SK-N-MC (cell line): ENCODE measurements around the gene MMP15.

Source experiments
- DNase-seq: peaks from one replicate; pipeline ENCODE4 v3.0.0-alpha.2; 2011; ENCODE audit warnings: low read depth, low spot score
- H3K27ac ChIP-seq: fragments of 200-600 bp; sonication (generic); 2 replicates; pipeline ENCODE4 v1.5.1; 2016; ENCODE audit warnings: mixed run types
- H3K36me3 ChIP-seq: fragments of 200-600 bp; sonication (generic); 2 replicates; pipeline ENCODE4 v1.6.1; 2017; ENCODE audit warnings: antibody characterized with exemption, low read length, mixed read lengths; ENCODE audit not compliant: insufficient read depth
- H3K4me3 ChIP-seq: fragments of 200-600 bp; sonication (generic); 2 replicates; pipeline ENCODE4 v1.5.1; 2016
- H3K9ac ChIP-seq: fragments of 200-600 bp; sonication (generic); 2 replicates; pipeline ENCODE4 v1.8.0; 2017; ENCODE audit warnings: mixed run types, mixed read lengths; ENCODE audit not compliant: insufficient read length
- H3K9me3 ChIP-seq: fragments of 200-600 bp; sonication (generic); 2 replicates; pipeline ENCODE4 v1.6.1; 2017; ENCODE audit warnings: low read depth, mild to moderate bottlenecking, antibody characterized with exemption, low read length, moderate library complexity, mixed read lengths
- EZH2 ChIP-seq: fragments of 200-600 bp; sonication (generic); IDR thresholded peaks from one replicate; pipeline ENCODE4 v1.6.1; 2017; ENCODE audit warnings: antibody characterized with exemption
- FOXP2 ChIP-seq: optimal IDR thresholded peaks from 2 replicates; pipeline ENCODE3; 2011; ENCODE audit warnings: mild to moderate bottlenecking, moderate library complexity; ENCODE audit not compliant: insufficient read depth; ENCODE audit errors: extremely low read length, control extremely low read depth
- POLR2AphosphoS5 ChIP-seq: IDR thresholded peaks from 2 replicates; pipeline ENCODE4 v1.6.1; 2012; ENCODE audit warnings: mild to moderate bottlenecking, low read depth, low read length, borderline replicate concordance

MMP15 gene

DNA sequence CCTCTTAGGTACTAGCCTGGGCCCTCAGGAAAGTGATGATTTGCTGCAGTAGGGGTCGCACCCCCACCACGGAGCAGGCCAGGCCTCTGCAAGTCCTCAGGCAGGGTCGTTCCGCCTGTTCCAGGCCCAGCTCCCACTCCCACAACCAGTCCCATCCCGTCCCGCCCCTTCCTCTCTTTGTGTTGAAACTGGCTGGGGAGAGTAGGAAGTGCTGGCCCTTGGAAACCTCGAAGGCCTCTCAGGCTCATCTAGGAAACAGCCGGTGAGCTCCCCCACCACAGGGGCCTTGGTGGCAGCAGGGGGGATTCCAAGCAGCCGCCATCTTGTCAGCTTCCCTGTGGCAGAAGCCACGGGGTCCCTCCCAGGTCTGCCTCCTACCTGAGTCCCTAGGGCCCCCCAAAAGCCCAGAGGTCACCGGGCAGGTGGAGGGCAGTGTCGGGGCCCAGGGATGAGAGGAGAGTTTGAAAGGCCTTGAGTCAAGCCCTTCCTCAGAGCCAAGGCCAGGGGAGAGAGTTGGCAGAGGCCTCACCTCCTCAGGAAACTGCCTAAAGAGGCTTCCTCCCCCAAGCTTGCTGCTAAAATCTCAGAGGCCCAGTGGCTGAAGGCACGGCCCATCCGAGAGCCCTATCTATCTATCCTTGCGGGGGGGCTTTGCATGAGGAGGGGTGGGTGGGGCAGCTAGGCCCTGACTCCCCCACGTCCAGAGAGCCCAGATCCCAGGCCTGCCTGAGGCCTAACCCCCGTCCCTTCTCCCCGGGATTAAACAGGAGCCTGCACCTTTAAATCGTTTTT, 22.2 kb downstream of the MMP15 start:
- H3K4me3 ChIP-seq: no peak overlapping the region
- no peak for DNase-seq
- TF ChIP-seq FOXP2 (no peak), POLR2AphosphoS5 (no peak), EZH2 (no peak)
- no peak overlapping the region for H3K9ac ChIP-seq
- no peaks in the 10 kb centered on the region for H3K9me3 ChIP-seq
- no peak overlapping the region for H3K27ac ChIP-seq
- no peaks in the 10 kb centered on the region for H3K36me3 ChIP-seq

- no peak for DNase-seq
These were observed 23.1 kb downstream of the MMP15 start for GRCh38 chr16:58048494-58049231.

DNA sequence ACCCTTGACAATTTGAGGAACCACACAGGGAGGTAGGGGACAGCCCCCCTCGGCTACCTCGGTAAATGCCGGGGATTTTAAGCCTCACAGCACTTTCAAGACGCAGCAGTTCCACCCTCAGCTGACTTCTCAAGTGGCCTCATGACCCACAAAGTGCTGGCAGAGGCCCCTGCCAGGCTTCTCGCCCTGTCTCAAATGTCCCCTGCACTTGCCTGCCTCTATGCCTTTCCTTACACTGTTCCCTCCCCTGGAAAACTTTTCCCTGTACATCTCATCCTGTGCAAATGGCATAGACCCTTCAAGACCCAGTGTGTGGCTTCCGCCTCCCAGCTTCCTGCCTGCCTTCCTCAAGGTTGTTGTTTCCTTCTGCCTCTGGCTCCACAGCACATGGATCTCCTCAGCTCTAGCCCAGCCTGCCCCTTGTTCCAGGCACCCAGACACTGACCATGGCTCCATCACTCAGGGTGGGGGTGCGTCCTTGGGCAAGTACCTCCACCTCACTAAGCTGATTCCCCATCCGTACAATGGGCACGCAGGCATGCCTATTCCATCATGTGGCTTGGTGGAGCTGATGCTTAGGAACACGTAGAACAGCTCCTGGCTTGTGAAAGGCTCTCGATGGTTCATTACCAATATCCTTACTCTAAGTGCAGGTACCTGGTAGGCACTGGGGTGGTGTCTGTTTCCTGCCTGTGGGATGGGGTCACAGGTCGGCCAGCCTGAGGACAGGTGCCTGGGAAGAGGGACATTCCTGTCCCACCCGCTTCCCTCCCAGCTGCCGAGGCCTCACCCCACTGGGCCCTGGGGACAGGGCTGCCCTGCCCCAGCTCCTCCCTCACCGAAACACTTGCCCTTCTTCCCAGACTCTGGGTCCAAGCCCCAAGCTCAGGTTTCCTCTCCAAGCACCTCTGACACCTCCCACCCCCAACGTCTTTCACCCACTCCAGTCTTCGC, 24.0 kb downstream of the MMP15 start:
- H3K36me3 ChIP-seq: no peaks in the 10 kb centered on the region
- TF ChIP-seq POLR2AphosphoS5 (no peak), FOXP2 (no peak), EZH2 (no peak)
- DNase-seq: no peak

More at GRCh38 chr16:58048494-58049231, 23.1 kb downstream of the MMP15 start:
- Histone ChIP-seq H3K9me3 (no peaks in the 10 kb centered on the region), H3K9ac (no peak overlapping the region), H3K36me3 (no peaks in the 10 kb centered on the region), H3K27ac (no peak overlapping the region), H3K4me3 (no peak overlapping the region)
- no peak for TF ChIP-seq EZH2
- TF ChIP-seq POLR2AphosphoS5: no peak
- no peak for TF ChIP-seq FOXP2

GRCh38 chr16:58051296-58051695, 25.7 kb downstream of the MMP15 start:
- Histone ChIP-seq H3K9ac (no peak overlapping the region), H3K27ac (no peak overlapping the region), H3K4me3 (no peak overlapping the region), H3K9me3 (no peaks in the 10 kb centered on the region), H3K36me3 (no peaks in the 10 kb centered on the region)
- no peak for DNase-seq
- TF ChIP-seq EZH2: no peak
- no peak for TF ChIP-seq FOXP2
- no peak for TF ChIP-seq POLR2AphosphoS5

More for the DNA sequence above, 24.0 kb downstream of the MMP15 start:
- no peak overlapping the region for H3K4me3 ChIP-seq
- H3K27ac ChIP-seq: no peak overlapping the region
- no peaks in the 10 kb centered on the region for H3K9me3 ChIP-seq
- H3K9ac ChIP-seq: no peak overlapping the region

DNA sequence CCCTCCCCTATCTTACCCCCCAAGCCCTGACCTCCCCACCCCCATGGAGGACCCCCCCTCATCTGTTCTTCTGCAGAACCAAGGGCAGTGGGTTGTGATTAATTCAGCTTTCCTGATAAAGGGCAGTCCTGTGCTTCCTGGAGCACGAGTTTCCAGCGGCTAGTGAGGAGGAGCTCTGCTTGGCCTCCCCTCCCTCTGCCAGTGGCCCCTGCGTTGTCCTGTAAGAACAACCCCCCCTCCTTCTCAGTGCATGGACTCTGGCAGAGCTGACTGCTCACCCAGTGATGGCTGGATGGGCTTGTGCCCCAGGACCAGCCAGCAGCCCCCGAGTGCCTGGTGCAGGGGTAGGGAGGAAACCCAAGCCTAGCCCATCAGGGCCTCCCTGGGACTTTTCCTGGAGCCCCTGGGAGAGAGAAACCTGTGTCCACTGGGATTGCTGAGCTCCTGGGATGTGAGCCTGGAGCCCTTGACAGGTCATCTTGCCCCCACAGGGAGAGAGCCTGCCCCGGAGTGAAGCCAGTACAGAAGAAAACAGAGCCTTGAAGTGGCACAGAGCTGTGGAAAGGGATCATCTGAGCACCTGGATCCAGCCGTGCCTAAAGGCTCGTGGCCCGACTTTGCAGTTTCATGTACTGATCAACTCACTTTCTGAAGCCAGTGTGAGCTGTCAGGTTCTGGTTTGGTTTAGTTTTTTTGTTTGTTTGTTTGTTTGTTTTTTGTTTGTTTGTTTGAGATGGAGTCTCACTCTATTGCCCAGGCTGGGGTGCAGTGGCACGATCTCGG, 26.5 kb downstream of the MMP15 start:
- H3K27ac ChIP-seq: no peak overlapping the region

DNA sequence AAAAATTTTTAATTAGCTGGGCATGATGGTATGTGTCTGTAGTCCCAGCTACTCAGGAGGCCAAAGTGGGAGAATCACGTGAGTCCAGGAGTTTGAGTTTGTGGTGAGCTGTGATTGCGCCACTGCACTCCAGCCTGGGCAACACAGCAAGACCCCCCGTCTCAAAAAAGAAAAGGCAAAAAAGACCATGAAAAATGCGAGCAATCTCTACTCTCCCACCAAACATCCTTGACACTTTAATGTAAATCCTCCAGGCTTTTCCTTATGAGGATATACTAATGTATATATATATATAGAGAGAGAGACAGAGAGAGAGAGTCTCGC, 28.1 kb downstream of the MMP15 start:
- no peak overlapping the region for H3K9ac ChIP-seq
- H3K9me3 ChIP-seq: no peaks in the 10 kb centered on the region
- H3K4me3 ChIP-seq: no peak overlapping the region
- TF ChIP-seq EZH2 (no peak), POLR2AphosphoS5 (no peak), FOXP2 (no peak)
- H3K36me3 ChIP-seq: no peaks in the 10 kb centered on the region
- DNase-seq: no peak
- H3K27ac ChIP-seq: no peak overlapping the region

More for the DNA sequence above, 26.5 kb downstream of the MMP15 start:
- H3K9me3 ChIP-seq: no peaks in the 10 kb centered on the region
- DNase-seq: no peak
- H3K9ac ChIP-seq: no peak overlapping the region
- H3K4me3 ChIP-seq: no peak overlapping the region
- no peak for TF ChIP-seq POLR2AphosphoS5
- TF ChIP-seq FOXP2: no peak
- TF ChIP-seq EZH2: no peak
- H3K36me3 ChIP-seq: no peaks in the 10 kb centered on the region

DNA sequence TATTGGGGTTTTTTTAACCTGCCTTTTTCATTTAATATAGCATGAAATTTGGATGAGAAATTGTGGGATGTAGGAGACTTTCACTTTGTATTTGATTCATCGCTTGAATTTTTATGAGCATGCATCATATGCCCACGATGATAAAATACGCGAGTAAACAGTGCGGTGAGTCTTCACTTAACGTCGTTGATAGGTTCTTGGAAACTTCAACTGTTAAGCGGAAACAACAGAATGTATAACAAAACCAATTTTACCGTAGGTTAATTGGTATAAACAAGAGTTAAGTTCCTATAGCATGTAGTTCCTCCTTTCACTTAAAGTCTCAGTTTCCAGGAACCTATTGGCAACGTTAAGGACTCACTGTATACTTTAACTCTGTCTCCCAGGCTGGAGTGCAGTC, 28.7 kb downstream of the MMP15 start:
- Histone ChIP-seq H3K4me3 (no peak overlapping the region), H3K36me3 (no peaks in the 10 kb centered on the region), H3K27ac (no peak overlapping the region), H3K9ac (no peak overlapping the region), H3K9me3 (no peaks in the 10 kb centered on the region)
- DNase-seq: no peak
- TF ChIP-seq FOXP2 (no peak), EZH2 (no peak), POLR2AphosphoS5 (no peak)

- Histone ChIP-seq H3K27ac (no peak overlapping the region), H3K9me3 (no peaks in the 10 kb centered on the region), H3K9ac (no peak overlapping the region), H3K36me3 (no peaks in the 10 kb centered on the region), H3K4me3 (no peak overlapping the region)
- DNase-seq: no peak
- TF ChIP-seq FOXP2 (no peak), POLR2AphosphoS5 (no peak)
These were observed 31.0 kb downstream of the MMP15 start for GRCh38 chr16:58056580-58056979.
